ENCODE results near the gene MMAA. TPM values are rescaled to one million over a fixed set of nuclear protein-coding genes. Genes with fewer than 3 reads are reported as not detected.
"Not testable (repeated sequence)": the region's sequence is repeated elsewhere in the genome, so short reads cannot be mapped to it uniquely, and the experiment has no call there.

MMAA gene
- total RNA-seq, 6 donors from 2014 or later, result 2.1 to 11.7 (median 7.6) TPM

- H3K27me3 ChIP-seq, result no peaks in the 10 kb centered on the region
- no peaks in the 10 kb centered on the region for H3K9me3 ChIP-seq
- 56 to 61% methylated on average over 5 of the region's 5 CpGs for WGBS, 2 donors
- no peaks in the 10 kb centered on the region for H3K36me3 ChIP-seq
- H3K4me1 ChIP-seq, result peaks cover 0 to 21% (median 10%) of the 10 kb centered on the region in 4 donors
- DNase-seq (no peak), ATAC-seq (ENCODE audit: low FRiP score in 2 of 2) (no peak)
- TF ChIP-seq CTCF (IDR thresholded peaks at IDR 0.05) (no peak), POLR2A (IDR thresholded peaks at IDR 0.05) (no peak), POLR2AphosphoS5 (IDR thresholded peaks at IDR 0.05) (no peak), EP300 (IDR thresholded peaks at IDR 0.05) (no peak)
- no peak overlapping the region for H3K27ac ChIP-seq
- H3K4me3 ChIP-seq, result no peak overlapping the region
Observed at GRCh38 chr4:145613566-145614232, 5.5 kb upstream of the MMAA start.

GRCh38 chr4:145614233-145614610 is 5.0 kb upstream of the MMAA start:
- DNase-seq, result no peak
- TF ChIP-seq CTCF (IDR thresholded peaks at IDR 0.05), result no peak
- TF ChIP-seq EP300 (IDR thresholded peaks at IDR 0.05), result no peak
- no peak for TF ChIP-seq POLR2A (IDR thresholded peaks at IDR 0.05)
- no peak for TF ChIP-seq POLR2AphosphoS5 (IDR thresholded peaks at IDR 0.05)
- Histone ChIP-seq H3K36me3 (no peaks in the 10 kb centered on the region), H3K9me3 (no peaks in the 10 kb centered on the region), H3K4me1 (peaks cover 0 to 21% (median 10%) of the 10 kb centered on the region in 4 donors), H3K27me3 (no peaks in the 10 kb centered on the region), H3K4me3 (no peak overlapping the region), H3K27ac (no peak overlapping the region)
- WGBS, 2 donors, result 74 to 80% methylated on average over 2 of the region's 2 CpGs
- no peak for ATAC-seq (ENCODE audit: low FRiP score in 2 of 2)

GRCh38 chr4:145618210-145618931 is 814 bp upstream of the MMAA start:
- Histone ChIP-seq H3K4me1 (peaks cover 8 to 31% (median 16%) of the 10 kb centered on the region in 4 donors), H3K36me3 (no peaks in the 10 kb centered on the region), H3K4me3 (peak overlapping the region; percentile 75 to 83 (median 79)), H3K9me3 (no peaks in the 10 kb centered on the region), H3K27me3 (no peaks in the 10 kb centered on the region), H3K27ac (peak overlapping the region; percentile 94 to 98 (median 95))
- TF ChIP-seq POLR2A (IDR thresholded peaks at IDR 0.05), result no peak
- TF ChIP-seq POLR2AphosphoS5 (IDR thresholded peaks at IDR 0.05), result no peak
- no peak for TF ChIP-seq CTCF (IDR thresholded peaks at IDR 0.05)
- no peak for TF ChIP-seq EP300 (IDR thresholded peaks at IDR 0.05)
- ATAC-seq (ENCODE audit: low FRiP score in 2 of 2) (peak in 1 of 2 donors; percentile 50), DNase-seq (no peak)
- 5% methylated on average over 19 of the region's 19 CpGs for whole genome bisulfite sequencing, 2 donors

GRCh38 chr4:145619639-145619996 is 433 bp downstream of the MMAA start:
- Histone ChIP-seq H3K4me1 (peaks cover 8 to 31% (median 16%) of the 10 kb centered on the region in 4 donors), H3K9me3 (no peaks in the 10 kb centered on the region), H3K4me3 (peak overlapping the region; percentile 75 to 83 (median 79)), H3K36me3 (no peaks in the 10 kb centered on the region), H3K27me3 (no peaks in the 10 kb centered on the region), H3K27ac (peak overlapping the region; percentile 94 to 98 (median 95))
- ATAC-seq (ENCODE audit: low FRiP score in 2 of 2) (peak; percentile 59 to 64), DNase-seq (peak in 1 of 2 donors; percentile 50)
- 0 to 1% methylated on average over 9 of the region's 9 CpGs for WGBS, 2 donors
- no peak for TF ChIP-seq POLR2A (IDR thresholded peaks at IDR 0.05)
- TF ChIP-seq POLR2AphosphoS5 (IDR thresholded peaks at IDR 0.05), result no peak
- no peak for TF ChIP-seq CTCF (IDR thresholded peaks at IDR 0.05)
- no peak for TF ChIP-seq EP300 (IDR thresholded peaks at IDR 0.05)

GRCh38 chr4:145622067-145622466 is 2.9 kb downstream of the MMAA start:
- not testable (repeated sequence) for H3K9me3 ChIP-seq; H3K4me3 ChIP-seq; H3K36me3 ChIP-seq; H3K27me3 ChIP-seq; H3K27ac ChIP-seq; ATAC-seq (ENCODE audit: low FRiP score in 2 of 2); DNase-seq
- 93 to 96% methylated on average over 1 of the region's 1 CpG for WGBS, 2 donors
- H3K4me1 ChIP-seq, result peaks cover 8 to 25% (median 16%) of the 10 kb centered on the region in 4 donors
